SK-N-SH treated with all-trans-retinoic acid at 6 μM for 48 hours (cell line): ENCODE data around the gene APPBP2.
A peak's percentile ranks its signal among the peaks of the same experiment; 100 is the strongest.

Experiments used
- ATAC-seq: fragments of 200-7000 bp; cut with Tn5 transposase; 3 replicates; pipeline ENCODE4 v1.9.1; 2020; ENCODE audit warnings: mild to moderate bottlenecking, moderate library complexity
- BACH2 ChIP-seq: fragments of 250-450 bp; sonication (Bioruptor Pico); IDR thresholded peaks from 2 replicates; pipeline ENCODE4 v1.9.0; 2021; ENCODE audit warnings: mild to moderate bottlenecking, borderline replicate concordance
- CSDC2 ChIP-seq: fragments of 250-450 bp; sonication (Bioruptor Pico); IDR thresholded peaks from 2 replicates; pipeline ENCODE4 v1.5.0; 2020; ENCODE audit warnings: mild to moderate bottlenecking, moderate library complexity
- ESRRG ChIP-seq: fragments of 250-450 bp; sonication (Bioruptor Pico); IDR thresholded peaks from 2 replicates; pipeline ENCODE4 v1.6.1; 2021; ENCODE audit warnings: mild to moderate bottlenecking
- GLIS3 ChIP-seq: fragments of 250-450 bp; sonication (Bioruptor Pico); IDR thresholded peaks from 2 replicates; pipeline ENCODE4 v1.5.0; 2020; ENCODE audit warnings: mild to moderate bottlenecking, moderate library complexity
- ISL1 ChIP-seq: fragments of 250-450 bp; sonication (Bioruptor Pico); IDR thresholded peaks from 2 replicates; pipeline ENCODE4 v2.1.2; 2022; ENCODE audit warnings: mild to moderate bottlenecking, moderate library complexity
- OSR1 ChIP-seq: fragments of 250-450 bp; sonication (Bioruptor Pico); IDR thresholded peaks from 2 replicates; pipeline ENCODE4 v1.8.0; 2022; ENCODE audit warnings: moderate library complexity, mild to moderate bottlenecking, inconsistent platforms
- PPARA ChIP-seq: fragments of 250-450 bp; sonication (Bioruptor Pico); IDR thresholded peaks from 2 replicates; pipeline ENCODE4 v1.5.0; 2020; ENCODE audit warnings: mild to moderate bottlenecking, borderline replicate concordance
- RARB ChIP-seq: fragments of 250-450 bp; sonication (Bioruptor Pico); IDR thresholded peaks from 2 replicates; pipeline ENCODE4 v1.8.0; 2021; ENCODE audit warnings: mild to moderate bottlenecking, moderate library complexity
- SNAI2 ChIP-seq: fragments of 250-450 bp; sonication (Bioruptor Pico); IDR thresholded peaks from 2 replicates; pipeline ENCODE4 v1.5.0; 2020; ENCODE audit warnings: mild to moderate bottlenecking, moderate library complexity
- TCF4 ChIP-seq: fragments of 250-450 bp; sonication (Bioruptor Pico); IDR thresholded peaks from 2 replicates; pipeline ENCODE4 v1.8.0; 2021; ENCODE audit warnings: mild to moderate bottlenecking, moderate library complexity, borderline replicate concordance
- TOX ChIP-seq: fragments of 250-450 bp; sonication (Bioruptor Pico); IDR thresholded peaks from 2 replicates; pipeline ENCODE4 v1.8.0; 2021; ENCODE audit warnings: mild to moderate bottlenecking, moderate library complexity, borderline replicate concordance
- ZC3H10 ChIP-seq: fragments of 250-450 bp; sonication (Bioruptor Pico); IDR thresholded peaks from 2 replicates; pipeline ENCODE4 v1.5.1; 2021; ENCODE audit warnings: mild to moderate bottlenecking, moderate library complexity
- ZFP3 ChIP-seq: fragments of 250-450 bp; sonication (Bioruptor Pico); IDR thresholded peaks from 2 replicates; pipeline ENCODE4 v1.5.0; 2020; ENCODE audit warnings: mild to moderate bottlenecking, moderate library complexity
- ZFP30 ChIP-seq: fragments of 450-650 bp; formaldehyde crosslinking; IDR thresholded peaks from 2 replicates; pipeline ENCODE4 v1.5.0; 2022; ENCODE audit warnings: mild to moderate bottlenecking, moderate library complexity
- ZNF70 ChIP-seq: fragments of 450-650 bp; formaldehyde crosslinking; IDR thresholded peaks from 2 replicates; pipeline ENCODE4 v1.5.0; 2020; ENCODE audit warnings: mild to moderate bottlenecking, moderate library complexity
- TF ChIP-seq, protein P1 (sequence below): fragments of 250-450 bp; sonication (Bioruptor Pico); IDR thresholded peaks from 2 replicates; pipeline ENCODE4 v1.8.0; 2020; ENCODE audit warnings: mild to moderate bottlenecking, moderate library complexity, borderline replicate concordance
- TF ChIP-seq, protein P2 (sequence below): fragments of 250-450 bp; sonication (Bioruptor Pico); IDR thresholded peaks from 2 replicates; pipeline ENCODE4 v1.8.0; 2021; ENCODE audit warnings: low read depth, mild to moderate bottlenecking, moderate library complexity, borderline replicate concordance
- TF ChIP-seq, protein P3 (sequence below): fragments of 250-450 bp; sonication (Bioruptor Pico); IDR thresholded peaks from 2 replicates; pipeline ENCODE4 v1.5.0; 2020; ENCODE audit warnings: mild to moderate bottlenecking, moderate library complexity
- TF ChIP-seq, protein P4 (sequence below): fragments of 250-450 bp; sonication (Bioruptor Pico); IDR thresholded peaks from 2 replicates; pipeline ENCODE4 v1.5.1; 2021; ENCODE audit warnings: mild to moderate bottlenecking, moderate library complexity

Gene APPBP2

DNA sequence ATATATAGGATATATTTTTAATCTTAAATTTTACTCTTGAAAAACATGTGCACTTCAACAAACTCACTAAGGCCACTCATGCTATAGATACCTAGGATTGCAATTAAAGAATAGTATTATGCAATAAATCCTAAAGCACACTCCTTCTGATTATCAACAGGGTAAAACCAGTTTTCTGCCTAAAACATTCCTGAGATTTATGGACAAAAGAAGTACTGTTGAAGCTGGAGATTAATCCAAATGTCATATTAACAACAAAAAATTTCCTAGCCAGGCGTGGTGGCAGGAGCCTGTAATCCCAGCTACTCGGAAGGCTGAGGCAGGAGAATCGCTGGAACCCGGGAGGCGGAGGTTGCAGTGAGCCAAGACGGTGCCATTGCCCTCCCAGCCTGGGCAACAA lies 82.3 kb downstream of the APPBP2 start:
- no peak for TF ChIP-seq BACH2 (CRISPR knock-in tag)
- TF ChIP-seq SNAI2 (CRISPR knock-in tag): no peak
- TF ChIP-seq ISL1 (CRISPR knock-in tag): no peak
- no peak for TF ChIP-seq CSDC2 (CRISPR knock-in tag)
- TF ChIP-seq ZFP3: no peak
- TF ChIP-seq ZC3H10 (CRISPR knock-in tag): no peak
- TF ChIP-seq ESRRG (CRISPR knock-in tag): no peak
- TF ChIP-seq, protein P1, sequence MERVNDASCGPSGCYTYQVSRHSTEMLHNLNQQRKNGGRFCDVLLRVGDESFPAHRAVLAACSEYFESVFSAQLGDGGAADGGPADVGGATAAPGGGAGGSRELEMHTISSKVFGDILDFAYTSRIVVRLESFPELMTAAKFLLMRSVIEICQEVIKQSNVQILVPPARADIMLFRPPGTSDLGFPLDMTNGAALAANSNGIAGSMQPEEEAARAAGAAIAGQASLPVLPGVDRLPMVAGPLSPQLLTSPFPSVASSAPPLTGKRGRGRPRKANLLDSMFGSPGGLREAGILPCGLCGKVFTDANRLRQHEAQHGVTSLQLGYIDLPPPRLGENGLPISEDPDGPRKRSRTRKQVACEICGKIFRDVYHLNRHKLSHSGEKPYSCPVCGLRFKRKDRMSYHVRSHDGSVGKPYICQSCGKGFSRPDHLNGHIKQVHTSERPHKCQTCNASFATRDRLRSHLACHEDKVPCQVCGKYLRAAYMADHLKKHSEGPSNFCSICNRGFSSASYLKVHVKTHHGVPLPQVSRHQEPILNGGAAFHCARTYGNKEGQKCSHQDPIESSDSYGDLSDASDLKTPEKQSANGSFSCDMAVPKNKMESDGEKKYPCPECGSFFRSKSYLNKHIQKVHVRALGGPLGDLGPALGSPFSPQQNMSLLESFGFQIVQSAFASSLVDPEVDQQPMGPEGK (CRISPR knock-in tag): no peak
- no peak for TF ChIP-seq TOX
- TF ChIP-seq, protein P2, sequence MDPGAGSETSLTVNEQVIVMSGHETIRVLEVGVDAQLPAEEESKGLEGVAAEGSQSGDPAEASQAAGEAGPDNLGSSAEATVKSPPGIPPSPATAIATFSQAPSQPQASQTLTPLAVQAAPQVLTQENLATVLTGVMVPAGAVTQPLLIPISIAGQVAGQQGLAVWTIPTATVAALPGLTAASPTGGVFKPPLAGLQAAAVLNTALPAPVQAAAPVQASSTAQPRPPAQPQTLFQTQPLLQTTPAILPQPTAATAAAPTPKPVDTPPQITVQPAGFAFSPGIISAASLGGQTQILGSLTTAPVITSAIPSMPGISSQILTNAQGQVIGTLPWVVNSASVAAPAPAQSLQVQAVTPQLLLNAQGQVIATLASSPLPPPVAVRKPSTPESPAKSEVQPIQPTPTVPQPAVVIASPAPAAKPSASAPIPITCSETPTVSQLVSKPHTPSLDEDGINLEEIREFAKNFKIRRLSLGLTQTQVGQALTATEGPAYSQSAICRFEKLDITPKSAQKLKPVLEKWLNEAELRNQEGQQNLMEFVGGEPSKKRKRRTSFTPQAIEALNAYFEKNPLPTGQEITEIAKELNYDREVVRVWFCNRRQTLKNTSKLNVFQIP (CRISPR knock-in tag): no peak
- no peak for TF ChIP-seq ZFP30
- TF ChIP-seq, protein P3, sequence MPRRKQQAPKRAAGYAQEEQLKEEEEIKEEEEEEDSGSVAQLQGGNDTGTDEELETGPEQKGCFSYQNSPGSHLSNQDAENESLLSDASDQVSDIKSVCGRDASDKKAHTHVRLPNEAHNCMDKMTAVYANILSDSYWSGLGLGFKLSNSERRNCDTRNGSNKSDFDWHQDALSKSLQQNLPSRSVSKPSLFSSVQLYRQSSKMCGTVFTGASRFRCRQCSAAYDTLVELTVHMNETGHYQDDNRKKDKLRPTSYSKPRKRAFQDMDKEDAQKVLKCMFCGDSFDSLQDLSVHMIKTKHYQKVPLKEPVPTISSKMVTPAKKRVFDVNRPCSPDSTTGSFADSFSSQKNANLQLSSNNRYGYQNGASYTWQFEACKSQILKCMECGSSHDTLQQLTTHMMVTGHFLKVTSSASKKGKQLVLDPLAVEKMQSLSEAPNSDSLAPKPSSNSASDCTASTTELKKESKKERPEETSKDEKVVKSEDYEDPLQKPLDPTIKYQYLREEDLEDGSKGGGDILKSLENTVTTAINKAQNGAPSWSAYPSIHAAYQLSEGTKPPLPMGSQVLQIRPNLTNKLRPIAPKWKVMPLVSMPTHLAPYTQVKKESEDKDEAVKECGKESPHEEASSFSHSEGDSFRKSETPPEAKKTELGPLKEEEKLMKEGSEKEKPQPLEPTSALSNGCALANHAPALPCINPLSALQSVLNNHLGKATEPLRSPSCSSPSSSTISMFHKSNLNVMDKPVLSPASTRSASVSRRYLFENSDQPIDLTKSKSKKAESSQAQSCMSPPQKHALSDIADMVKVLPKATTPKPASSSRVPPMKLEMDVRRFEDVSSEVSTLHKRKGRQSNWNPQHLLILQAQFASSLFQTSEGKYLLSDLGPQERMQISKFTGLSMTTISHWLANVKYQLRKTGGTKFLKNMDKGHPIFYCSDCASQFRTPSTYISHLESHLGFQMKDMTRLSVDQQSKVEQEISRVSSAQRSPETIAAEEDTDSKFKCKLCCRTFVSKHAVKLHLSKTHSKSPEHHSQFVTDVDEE (CRISPR knock-in tag): no peak
- TF ChIP-seq ZNF70 (CRISPR knock-in tag): no peak
- ATAC-seq: no peak

DNA sequence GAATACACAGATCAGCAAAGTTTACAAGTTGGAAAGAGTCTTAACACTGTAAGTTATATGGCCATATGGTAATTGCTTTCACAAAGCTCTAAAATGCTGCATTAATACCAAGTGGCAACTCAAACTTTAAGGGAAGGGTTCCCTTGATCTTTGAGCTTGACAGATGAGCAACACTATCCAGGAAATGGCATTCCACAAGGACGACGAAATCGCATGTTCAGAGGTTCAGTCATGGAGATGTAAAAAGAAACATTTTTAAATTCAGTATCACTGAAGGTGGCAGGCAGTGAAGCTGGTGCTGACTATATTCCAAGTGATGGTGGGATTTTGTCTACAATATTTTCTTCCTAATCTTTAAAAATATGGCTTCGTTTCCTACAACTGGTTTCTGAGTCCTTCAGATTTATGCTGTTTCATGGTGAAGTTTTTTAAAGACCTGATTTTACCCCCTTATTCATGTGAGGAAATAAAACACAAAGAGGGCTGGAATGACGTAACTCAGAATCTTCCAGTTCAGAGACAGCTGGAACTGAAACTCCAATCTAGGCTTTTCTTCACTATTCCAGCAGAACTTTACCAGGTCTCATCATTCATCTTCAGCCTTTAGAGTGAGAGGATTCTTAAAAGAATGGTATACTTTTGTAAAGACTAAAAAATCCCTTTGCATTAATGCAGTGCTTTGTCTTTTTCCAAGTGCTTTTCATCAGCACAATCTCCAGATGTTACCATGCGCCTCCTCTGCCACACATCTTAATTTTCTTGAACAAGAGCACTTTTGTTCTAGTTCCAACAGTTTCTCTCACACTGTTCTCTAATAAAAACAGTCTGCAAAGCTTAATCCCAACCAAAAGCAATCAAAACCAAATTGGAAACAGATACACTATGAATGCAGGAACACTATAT lies 83.5 kb downstream of the APPBP2 start:
- TF ChIP-seq, protein P3 (CRISPR knock-in tag): peak; percentile 31; the same call in 1 of the 2 replicates
- TF ChIP-seq, protein P2 (CRISPR knock-in tag): no peak
- TF ChIP-seq TCF4 (CRISPR knock-in tag) (peak; percentile 89; the same call in 1 of the 2 replicates), OSR1 (CRISPR knock-in tag) (no peak), BACH2 (CRISPR knock-in tag) (no peak), GLIS3 (0 out of 2 replicates have a peak, but pooled peaks have one; percentile 70)
- ATAC-seq: peak; percentile 78

DNA sequence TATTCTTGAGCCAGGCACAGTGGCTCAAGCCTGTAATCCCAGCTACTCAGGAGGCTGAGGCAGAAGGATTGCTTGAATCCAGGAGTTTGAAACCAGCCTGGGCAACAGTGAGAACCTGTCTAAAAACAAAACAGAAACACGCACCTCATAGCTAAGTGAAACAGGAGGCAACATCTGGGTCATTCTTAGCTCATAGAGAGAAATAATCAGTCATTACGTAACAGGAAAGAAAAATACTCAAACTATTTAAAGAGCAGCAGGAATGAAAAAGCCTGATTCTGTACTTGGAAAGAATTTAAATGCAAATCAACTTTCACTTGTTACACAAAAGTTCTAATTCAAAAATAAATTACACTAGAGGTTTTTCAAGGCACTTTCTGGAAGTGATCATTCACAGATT lies 86.5 kb downstream of the APPBP2 start:
- TF ChIP-seq CSDC2 (CRISPR knock-in tag) (no peak), ESRRG (CRISPR knock-in tag) (no peak), ZFP3 (no peak), GLIS3 (no peak), PPARA (CRISPR knock-in tag) (no peak), OSR1 (CRISPR knock-in tag) (no peak), RARB (CRISPR knock-in tag) (no peak), ZNF70 (CRISPR knock-in tag) (no peak), BACH2 (CRISPR knock-in tag) (no peak), ZC3H10 (CRISPR knock-in tag) (no peak)
- TF ChIP-seq, protein P2 (CRISPR knock-in tag): no peak
- TF ChIP-seq, protein P1 (CRISPR knock-in tag): no peak
- TF ChIP-seq, protein P4, sequence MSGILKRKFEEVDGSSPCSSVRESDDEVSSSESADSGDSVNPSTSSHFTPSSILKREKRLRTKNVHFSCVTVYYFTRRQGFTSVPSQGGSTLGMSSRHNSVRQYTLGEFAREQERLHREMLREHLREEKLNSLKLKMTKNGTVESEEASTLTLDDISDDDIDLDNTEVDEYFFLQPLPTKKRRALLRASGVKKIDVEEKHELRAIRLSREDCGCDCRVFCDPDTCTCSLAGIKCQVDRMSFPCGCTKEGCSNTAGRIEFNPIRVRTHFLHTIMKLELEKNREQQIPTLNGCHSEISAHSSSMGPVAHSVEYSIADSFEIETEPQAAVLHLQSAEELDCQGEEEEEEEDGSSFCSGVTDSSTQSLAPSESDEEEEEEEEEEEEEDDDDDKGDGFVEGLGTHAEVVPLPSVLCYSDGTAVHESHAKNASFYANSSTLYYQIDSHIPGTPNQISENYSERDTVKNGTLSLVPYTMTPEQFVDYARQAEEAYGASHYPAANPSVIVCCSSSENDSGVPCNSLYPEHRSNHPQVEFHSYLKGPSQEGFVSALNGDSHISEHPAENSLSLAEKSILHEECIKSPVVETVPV (CRISPR knock-in tag): no peak
- no peak for ATAC-seq
